Parathyroid adenoma (tissue), 2 donors: ENCODE measurements around the gene SLC16A4.

Experiments used
- H2AFZ ChIP-seq: fragments of 300-600 bp; sonication (generic); one replicate; pipeline ENCODE4 v1.7.0; 2017; ENCODE audit warnings: antibody characterized with exemption, mild to moderate bottlenecking
- H3K27ac ChIP-seq: fragments of 300-600 bp; sonication (generic); one replicate; pipeline ENCODE4 v1.7.0; 2017
- H3K27me3 ChIP-seq: fragments of 300-600 bp; sonication (generic); one replicate; pipeline ENCODE4 v1.7.0; 2017; ENCODE audit warnings: low read length; ENCODE audit not compliant: control insufficient read depth, insufficient read depth
- H3K36me3 ChIP-seq: fragments of 300-600 bp; sonication (generic); one replicate; pipeline ENCODE4 v1.7.0; 2017; ENCODE audit warnings: low read length; ENCODE audit not compliant: control insufficient read depth, insufficient read depth
- H3K4me1 ChIP-seq: fragments of 300-600 bp; sonication (generic); one replicate; pipeline ENCODE4 v1.7.0; 2017; ENCODE audit warnings: control low read depth
- H3K4me2 ChIP-seq: fragments of 300-600 bp; sonication (generic); one replicate; pipeline ENCODE4 v1.7.0; 2017; ENCODE audit warnings: low read length
- H3K4me3 ChIP-seq: fragments of 300-600 bp; sonication (generic); one replicate; pipeline ENCODE4 v1.7.0; 2017; ENCODE audit warnings: low read depth, low read length
- H3K79me2 ChIP-seq: fragments of 300-600 bp; sonication (generic); one replicate; pipeline ENCODE4 v1.7.0; 2017; ENCODE audit warnings: control low read depth
- H3K9ac ChIP-seq: fragments of 300-600 bp; sonication (generic); one replicate; pipeline ENCODE4 v1.7.0; 2017; ENCODE audit warnings: mild to moderate bottlenecking
- H3K9me3 ChIP-seq: fragments of 300-600 bp; sonication (generic); one replicate; pipeline ENCODE4 v1.7.0; 2017; ENCODE audit warnings: low read length; ENCODE audit not compliant: control insufficient read depth
- CTCF ChIP-seq: fragments of 300-600 bp; sonication (generic); IDR thresholded peaks from one replicate; pipeline ENCODE4 v1.7.0; 2017; ENCODE audit warnings: antibody characterized with exemption, mild to moderate bottlenecking
- donor health status: primary hyperparathyroidism.

The SLC16A4 gene

DNA sequence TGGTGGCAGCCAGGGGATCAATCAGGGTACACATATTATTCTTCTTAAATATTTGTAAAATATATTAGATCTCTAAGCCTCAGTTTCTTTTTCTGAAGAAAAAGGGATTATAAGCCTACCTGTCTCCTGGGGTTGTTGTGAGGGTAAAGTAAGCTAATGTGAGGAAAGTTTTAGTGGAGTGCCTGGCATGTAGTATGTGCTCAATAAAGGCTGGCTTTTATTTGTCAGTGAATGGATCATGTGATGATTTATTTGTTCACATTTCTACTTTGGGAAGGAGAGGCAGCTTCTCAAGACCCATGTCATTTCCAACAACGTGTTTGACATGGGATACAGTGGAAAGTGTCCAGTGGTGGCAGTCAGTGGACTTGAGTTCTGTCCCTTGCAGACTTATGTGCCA is 64.0 kb downstream of the SLC16A4 start:
- Histone ChIP-seq H3K9ac (no peak overlapping the region), H3K36me3 (no peaks in the 10 kb centered on the region), H3K9me3 (no peaks in the 10 kb centered on the region), H3K4me1 (no peaks in the 10 kb centered on the region), H3K27me3 (no peaks in the 10 kb centered on the region), H3K79me2 (no peaks in the 10 kb centered on the region), H2AFZ (no peak overlapping the region), H3K27ac (no peak overlapping the region), H3K4me3 (no peak overlapping the region), H3K4me2 (no peak overlapping the region)
- no peak for TF ChIP-seq CTCF

- no peak overlapping the region for H3K4me2 ChIP-seq
- no peak overlapping the region for H2AFZ ChIP-seq
- no peak overlapping the region for H3K4me3 ChIP-seq
- H3K27me3 ChIP-seq: no peaks in the 10 kb centered on the region
- H3K9ac ChIP-seq: no peak overlapping the region
- H3K4me1 ChIP-seq: no peaks in the 10 kb centered on the region
- H3K9me3 ChIP-seq: no peaks in the 10 kb centered on the region
- no peaks in the 10 kb centered on the region for H3K36me3 ChIP-seq
- no peak overlapping the region for H3K27ac ChIP-seq
- H3K79me2 ChIP-seq: no peaks in the 10 kb centered on the region
- no peak for TF ChIP-seq CTCF
Observed at GRCh38 chr1:110324667-110325066, 66.2 kb downstream of the SLC16A4 start.

GRCh38 chr1:110321846-110322245 is 69.0 kb downstream of the SLC16A4 start:
- no peak for TF ChIP-seq CTCF
- H3K79me2 ChIP-seq: no peaks in the 10 kb centered on the region
- no peaks in the 10 kb centered on the region for H3K9me3 ChIP-seq
- H3K27ac ChIP-seq: no peak overlapping the region
- H3K4me2 ChIP-seq: no peak overlapping the region
- no peak overlapping the region for H2AFZ ChIP-seq
- no peak overlapping the region for H3K4me3 ChIP-seq
- H3K27me3 ChIP-seq: no peaks in the 10 kb centered on the region
- H3K4me1 ChIP-seq: no peaks in the 10 kb centered on the region
- H3K36me3 ChIP-seq: no peaks in the 10 kb centered on the region
- H3K9ac ChIP-seq: no peak overlapping the region

DNA sequence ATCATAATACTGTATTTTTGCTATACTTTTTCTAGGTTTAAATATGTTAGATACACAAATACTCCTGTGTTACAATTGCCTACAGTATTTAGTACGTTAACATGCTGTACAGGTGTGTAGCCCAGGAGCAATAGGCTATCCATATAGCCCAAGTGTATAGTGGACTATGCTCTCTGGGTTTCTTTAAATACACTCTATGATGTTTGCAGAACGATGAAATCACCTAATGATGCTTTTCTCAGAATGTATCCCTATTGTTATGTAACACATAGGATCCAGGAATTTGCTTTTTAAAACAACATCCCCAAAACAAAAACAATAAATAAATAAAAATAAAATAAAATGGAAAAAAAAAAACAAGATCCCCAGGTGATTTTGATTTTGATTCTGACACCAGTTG is 69.8 kb downstream of the SLC16A4 start:
- no peak for TF ChIP-seq CTCF
- no peaks in the 10 kb centered on the region for H3K79me2 ChIP-seq
- H3K4me1 ChIP-seq: no peaks in the 10 kb centered on the region
- no peak overlapping the region for H2AFZ ChIP-seq
- no peaks in the 10 kb centered on the region for H3K27me3 ChIP-seq
- H3K4me3 ChIP-seq: no peak overlapping the region
- H3K27ac ChIP-seq: no peak overlapping the region
- H3K36me3 ChIP-seq: no peaks in the 10 kb centered on the region
- H3K4me2 ChIP-seq: no peak overlapping the region
- no peaks in the 10 kb centered on the region for H3K9me3 ChIP-seq
- no peak overlapping the region for H3K9ac ChIP-seq

DNA sequence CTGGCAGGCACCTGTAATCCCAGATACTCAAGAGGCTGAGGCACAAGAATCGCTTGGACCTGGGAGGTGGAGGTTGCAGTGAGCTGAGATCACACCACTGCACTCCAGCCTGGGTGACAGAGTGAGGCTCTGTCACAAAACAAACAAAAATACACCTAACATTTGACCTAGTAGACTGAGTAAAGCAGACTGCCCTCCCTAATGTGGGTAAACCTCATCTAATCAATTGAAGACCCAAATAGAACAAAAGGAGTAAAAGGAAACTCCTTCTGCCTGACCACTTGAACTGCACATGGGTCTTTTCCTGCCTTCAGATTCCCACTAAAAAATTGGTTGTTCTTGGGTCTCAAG is 70.7 kb downstream of the SLC16A4 start:
- Histone ChIP-seq H3K4me2 (no peak overlapping the region), H3K79me2 (no peaks in the 10 kb centered on the region), H3K36me3 (no peaks in the 10 kb centered on the region), H3K4me1 (no peaks in the 10 kb centered on the region), H3K4me3 (no peak overlapping the region), H3K9ac (no peak overlapping the region), H3K9me3 (no peaks in the 10 kb centered on the region), H3K27me3 (no peaks in the 10 kb centered on the region), H2AFZ (no peak overlapping the region), H3K27ac (no peak overlapping the region)
- no peak for TF ChIP-seq CTCF
